GM21786 (cell line): Measurements from ENCODE around the gene AP4S1.

Experiments
- ATAC-seq: cut with Tn5 transposase; IDR thresholded peaks from one replicate; pipeline ENCODE4 v1.9.1; 2021; ENCODE audit not compliant: unreplicated experiment

The AP4S1 gene

GRCh38 chr14:31128601-31129526 lies 103.4 kb downstream of the AP4S1 start:
- ATAC-seq, result peak; percentile 63

GRCh38 chr14:31133133-31133532 lies 107.7 kb downstream of the AP4S1 start:
- no peak for ATAC-seq

- no peak for ATAC-seq
These were observed 111.9 kb downstream of the AP4S1 start for GRCh38 chr14:31137214-31137889.

GRCh38 chr14:31138301-31138700 lies 112.9 kb downstream of the AP4S1 start:
- no peak for ATAC-seq

- no peak for ATAC-seq
These were observed 113.9 kb downstream of the AP4S1 start for GRCh38 chr14:31139301-31139847.

GRCh38 chr14:31142455-31143087 lies 117.1 kb downstream of the AP4S1 start:
- ATAC-seq, result no peak
